GM23338 (cell line): ENCODE results near the gene KLRG1. TPM values are rescaled to one million over a fixed set of nuclear protein-coding genes. Genes with fewer than 3 reads are reported as not detected.

Experiments used
- ATAC-seq: fragments of 200-7000 bp; cut with Tn5 transposase; 3 replicates; pipeline ENCODE4 v1.9.1; 2020
- DNase-seq: peaks from one replicate; pipeline ENCODE4 v3.0.0-alpha.2; 2015; ENCODE audit warnings: low spot score
- H2AFZ ChIP-seq: fragments of 200-600 bp; sonication (generic); 2 replicates; pipeline ENCODE4 v1.8.0; 2016; ENCODE audit warnings: antibody characterized with exemption, mild to moderate bottlenecking, moderate library complexity
- H3F3A ChIP-seq: fragments of 200-600 bp; sonication (generic); replicated peaks from 2 replicates; pipeline ENCODE4 v1.8.0; 2017; ENCODE audit warnings: antibody characterized with exemption, mixed run types, low read depth
- H3K27ac ChIP-seq: fragments of 200-600 bp; sonication (generic); 2 replicates; pipeline ENCODE4 v1.6.1; 2016; ENCODE audit warnings: low read depth
- H3K27me3 ChIP-seq: fragments of 200-600 bp; sonication (generic); 2 replicates; pipeline ENCODE4 v1.8.0; 2016; ENCODE audit warnings: mild to moderate bottlenecking, mixed run types, moderate library complexity; ENCODE audit not compliant: insufficient read depth
- H3K36me3 ChIP-seq: fragments of 200-600 bp; sonication (generic); 2 replicates; pipeline ENCODE4 v1.8.0; 2016; ENCODE audit warnings: mild to moderate bottlenecking; ENCODE audit not compliant: insufficient read depth
- H3K4me1 ChIP-seq: fragments of 200-600 bp; sonication (generic); 2 replicates; pipeline ENCODE4 v1.8.0; 2016; ENCODE audit warnings: mild to moderate bottlenecking, moderate library complexity; ENCODE audit not compliant: insufficient read depth
- H3K4me2 ChIP-seq: fragments of 200-600 bp; sonication (generic); 2 replicates; pipeline ENCODE4 v1.7.1; 2017; ENCODE audit warnings: mixed run types
- H3K4me3 ChIP-seq: fragments of 200-600 bp; sonication (generic); 2 replicates; pipeline ENCODE4 v1.6.1; 2016; ENCODE audit warnings: mixed run types
- H3K79me2 ChIP-seq: fragments of 200-600 bp; sonication (generic); replicated peaks from 2 replicates; pipeline ENCODE4 v1.8.0; 2017; ENCODE audit warnings: mild to moderate bottlenecking; ENCODE audit not compliant: insufficient read depth
- H3K9me2 ChIP-seq: fragments of 200-600 bp; sonication (generic); 2 replicates; pipeline ENCODE4 v1.8.0; 2017; ENCODE audit not compliant: insufficient read depth
- H4K20me1 ChIP-seq: fragments of 200-600 bp; sonication (generic); replicated peaks from 2 replicates; pipeline ENCODE4 v1.8.0; 2017; ENCODE audit warnings: mild to moderate bottlenecking; ENCODE audit not compliant: insufficient read depth
- H3K27ac Mint-ChIP-seq: 2 replicates; pipeline ENCODE4 v1.8.0; 2020; ENCODE audit warnings: inconsistent platforms, mild to moderate bottlenecking, moderate library complexity, mixed read lengths
- H3K27me3 Mint-ChIP-seq: 3 replicates; pipeline ENCODE4 v1.8.0; 2022; ENCODE audit warnings: low read depth, mild to moderate bottlenecking, moderate library complexity, mixed read lengths, inconsistent platforms; ENCODE audit not compliant: insufficient read depth, poor library complexity
- H3K36me3 Mint-ChIP-seq: 3 replicates; pipeline ENCODE4 v1.8.0; 2021; ENCODE audit warnings: low read depth, mild to moderate bottlenecking, inconsistent platforms, moderate library complexity, mixed read lengths
- H3K4me1 Mint-ChIP-seq: 3 replicates; pipeline ENCODE4 v1.8.0; 2020; ENCODE audit warnings: mild to moderate bottlenecking, inconsistent platforms, mixed read lengths
- H3K4me3 Mint-ChIP-seq: 3 replicates; pipeline ENCODE4 v1.8.0; 2021; ENCODE audit warnings: moderate library complexity, mild to moderate bottlenecking, inconsistent platforms, mixed read lengths
- H3K9me3 Mint-ChIP-seq: 3 replicates; pipeline ENCODE4 v1.8.0; 2020; ENCODE audit warnings: moderate library complexity, mild to moderate bottlenecking, inconsistent platforms, mixed read lengths
- polyA plus RNA-seq: library from polyadenylated mRNA; unstranded; fragments of >200 nt; fragmentation: Nextera tagmentation; extraction: Ambion mirVana; gene quantifications from 2 replicates; pipeline ENCODE4 v1.2.1, GENCODE V29; 2016
- total RNA-seq: library from RNA; depleted of rRNA; stranded (reverse); fragments of >200 nt; shearing (Covaris generic); gene quantifications from 2 replicates; pipeline ENCODE4 v1.2.3, GENCODE V29; 2014
- TF ChIP-seq, protein P1 (sequence below): IDR thresholded peaks from one replicate; pipeline ENCODE4 v1.6.1; 2018; ENCODE audit warnings: antibody characterized with exemption; ENCODE audit not compliant: unreplicated experiment
- TF ChIP-seq, protein P2 (sequence below): fragments of 250-450 bp; sonication (Bioruptor Pico); IDR thresholded peaks from 2 replicates; pipeline ENCODE4 v1.5.0; 2020; ENCODE audit warnings: mild to moderate bottlenecking, moderate library complexity

KLRG1 gene
- total and polyA plus RNA-seq, 2 experiments from 2014 or later: 5.1 to 7.9 TPM

DNA sequence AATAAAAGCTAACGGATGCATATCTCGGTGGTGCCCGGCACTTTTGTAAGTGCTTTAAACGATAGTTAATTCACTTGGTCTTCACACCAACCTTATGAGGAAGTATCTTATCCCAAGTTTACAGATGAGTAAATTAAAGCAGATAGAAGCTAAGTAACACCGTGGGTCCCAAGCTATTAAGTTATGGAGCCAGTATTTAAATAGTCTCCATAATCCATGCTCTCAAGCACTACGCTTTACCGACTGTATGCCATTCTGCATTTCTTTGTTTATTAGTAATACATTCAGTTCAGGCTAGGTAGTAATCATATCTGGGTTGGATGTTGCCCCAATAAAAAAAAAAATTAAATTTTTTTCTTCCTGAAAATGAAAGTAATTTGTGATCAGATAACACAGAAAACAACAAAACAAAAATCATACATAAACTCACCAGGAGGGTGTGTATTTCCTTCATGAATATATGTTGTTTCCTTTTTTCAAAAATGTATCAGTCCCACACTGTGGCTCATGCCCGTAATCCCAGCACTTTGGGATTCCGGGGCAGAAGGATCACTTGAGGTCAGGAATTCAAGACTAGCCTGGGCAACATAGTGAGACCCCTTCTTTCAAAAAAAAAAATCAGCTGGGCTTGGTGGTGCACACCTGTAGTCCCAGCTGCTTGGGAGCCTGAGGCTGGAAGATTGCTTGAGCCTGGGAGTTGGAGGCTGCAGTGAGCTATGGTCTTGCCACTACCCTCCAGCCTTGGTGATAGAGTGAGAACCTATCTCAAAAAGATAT is 38.5 kb upstream of the KLRG1 start:
- Histone ChIP-seq H3F3A (peaks cover 11% of the 10 kb centered on the region), H2AFZ (peak overlapping the region; percentile 86; the same call in 1 of the 2 replicates), H3K79me2 (peaks cover 39% of the 10 kb centered on the region), H3K27ac (no peak overlapping the region), H3K27me3 (no peaks in the 10 kb centered on the region), H3K9me2 (no peaks in the 10 kb centered on the region), H3K4me1 (peaks cover 12% of the 10 kb centered on the region; the same call in 1 of the 2 replicates), H4K20me1 (peaks cover 24% of the 10 kb centered on the region), H3K4me3 (peak overlapping the region; percentile 86), H3K36me3 (peaks cover 23% of the 10 kb centered on the region; the same call in 1 of the 2 replicates), H3K4me2 (peak overlapping the region; percentile 95)
- DNase-seq (no peak), ATAC-seq (no peak)
- H3K9me3 Mint-ChIP-seq: peaks cover 41% of the 10 kb centered on the region
- TF ChIP-seq, protein P1, sequence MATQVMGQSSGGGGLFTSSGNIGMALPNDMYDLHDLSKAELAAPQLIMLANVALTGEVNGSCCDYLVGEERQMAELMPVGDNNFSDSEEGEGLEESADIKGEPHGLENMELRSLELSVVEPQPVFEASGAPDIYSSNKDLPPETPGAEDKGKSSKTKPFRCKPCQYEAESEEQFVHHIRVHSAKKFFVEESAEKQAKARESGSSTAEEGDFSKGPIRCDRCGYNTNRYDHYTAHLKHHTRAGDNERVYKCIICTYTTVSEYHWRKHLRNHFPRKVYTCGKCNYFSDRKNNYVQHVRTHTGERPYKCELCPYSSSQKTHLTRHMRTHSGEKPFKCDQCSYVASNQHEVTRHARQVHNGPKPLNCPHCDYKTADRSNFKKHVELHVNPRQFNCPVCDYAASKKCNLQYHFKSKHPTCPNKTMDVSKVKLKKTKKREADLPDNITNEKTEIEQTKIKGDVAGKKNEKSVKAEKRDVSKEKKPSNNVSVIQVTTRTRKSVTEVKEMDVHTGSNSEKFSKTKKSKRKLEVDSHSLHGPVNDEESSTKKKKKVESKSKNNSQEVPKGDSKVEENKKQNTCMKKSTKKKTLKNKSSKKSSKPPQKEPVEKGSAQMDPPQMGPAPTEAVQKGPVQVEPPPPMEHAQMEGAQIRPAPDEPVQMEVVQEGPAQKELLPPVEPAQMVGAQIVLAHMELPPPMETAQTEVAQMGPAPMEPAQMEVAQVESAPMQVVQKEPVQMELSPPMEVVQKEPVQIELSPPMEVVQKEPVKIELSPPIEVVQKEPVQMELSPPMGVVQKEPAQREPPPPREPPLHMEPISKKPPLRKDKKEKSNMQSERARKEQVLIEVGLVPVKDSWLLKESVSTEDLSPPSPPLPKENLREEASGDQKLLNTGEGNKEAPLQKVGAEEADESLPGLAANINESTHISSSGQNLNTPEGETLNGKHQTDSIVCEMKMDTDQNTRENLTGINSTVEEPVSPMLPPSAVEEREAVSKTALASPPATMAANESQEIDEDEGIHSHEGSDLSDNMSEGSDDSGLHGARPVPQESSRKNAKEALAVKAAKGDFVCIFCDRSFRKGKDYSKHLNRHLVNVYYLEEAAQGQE: no peak
- TF ChIP-seq, protein P2, sequence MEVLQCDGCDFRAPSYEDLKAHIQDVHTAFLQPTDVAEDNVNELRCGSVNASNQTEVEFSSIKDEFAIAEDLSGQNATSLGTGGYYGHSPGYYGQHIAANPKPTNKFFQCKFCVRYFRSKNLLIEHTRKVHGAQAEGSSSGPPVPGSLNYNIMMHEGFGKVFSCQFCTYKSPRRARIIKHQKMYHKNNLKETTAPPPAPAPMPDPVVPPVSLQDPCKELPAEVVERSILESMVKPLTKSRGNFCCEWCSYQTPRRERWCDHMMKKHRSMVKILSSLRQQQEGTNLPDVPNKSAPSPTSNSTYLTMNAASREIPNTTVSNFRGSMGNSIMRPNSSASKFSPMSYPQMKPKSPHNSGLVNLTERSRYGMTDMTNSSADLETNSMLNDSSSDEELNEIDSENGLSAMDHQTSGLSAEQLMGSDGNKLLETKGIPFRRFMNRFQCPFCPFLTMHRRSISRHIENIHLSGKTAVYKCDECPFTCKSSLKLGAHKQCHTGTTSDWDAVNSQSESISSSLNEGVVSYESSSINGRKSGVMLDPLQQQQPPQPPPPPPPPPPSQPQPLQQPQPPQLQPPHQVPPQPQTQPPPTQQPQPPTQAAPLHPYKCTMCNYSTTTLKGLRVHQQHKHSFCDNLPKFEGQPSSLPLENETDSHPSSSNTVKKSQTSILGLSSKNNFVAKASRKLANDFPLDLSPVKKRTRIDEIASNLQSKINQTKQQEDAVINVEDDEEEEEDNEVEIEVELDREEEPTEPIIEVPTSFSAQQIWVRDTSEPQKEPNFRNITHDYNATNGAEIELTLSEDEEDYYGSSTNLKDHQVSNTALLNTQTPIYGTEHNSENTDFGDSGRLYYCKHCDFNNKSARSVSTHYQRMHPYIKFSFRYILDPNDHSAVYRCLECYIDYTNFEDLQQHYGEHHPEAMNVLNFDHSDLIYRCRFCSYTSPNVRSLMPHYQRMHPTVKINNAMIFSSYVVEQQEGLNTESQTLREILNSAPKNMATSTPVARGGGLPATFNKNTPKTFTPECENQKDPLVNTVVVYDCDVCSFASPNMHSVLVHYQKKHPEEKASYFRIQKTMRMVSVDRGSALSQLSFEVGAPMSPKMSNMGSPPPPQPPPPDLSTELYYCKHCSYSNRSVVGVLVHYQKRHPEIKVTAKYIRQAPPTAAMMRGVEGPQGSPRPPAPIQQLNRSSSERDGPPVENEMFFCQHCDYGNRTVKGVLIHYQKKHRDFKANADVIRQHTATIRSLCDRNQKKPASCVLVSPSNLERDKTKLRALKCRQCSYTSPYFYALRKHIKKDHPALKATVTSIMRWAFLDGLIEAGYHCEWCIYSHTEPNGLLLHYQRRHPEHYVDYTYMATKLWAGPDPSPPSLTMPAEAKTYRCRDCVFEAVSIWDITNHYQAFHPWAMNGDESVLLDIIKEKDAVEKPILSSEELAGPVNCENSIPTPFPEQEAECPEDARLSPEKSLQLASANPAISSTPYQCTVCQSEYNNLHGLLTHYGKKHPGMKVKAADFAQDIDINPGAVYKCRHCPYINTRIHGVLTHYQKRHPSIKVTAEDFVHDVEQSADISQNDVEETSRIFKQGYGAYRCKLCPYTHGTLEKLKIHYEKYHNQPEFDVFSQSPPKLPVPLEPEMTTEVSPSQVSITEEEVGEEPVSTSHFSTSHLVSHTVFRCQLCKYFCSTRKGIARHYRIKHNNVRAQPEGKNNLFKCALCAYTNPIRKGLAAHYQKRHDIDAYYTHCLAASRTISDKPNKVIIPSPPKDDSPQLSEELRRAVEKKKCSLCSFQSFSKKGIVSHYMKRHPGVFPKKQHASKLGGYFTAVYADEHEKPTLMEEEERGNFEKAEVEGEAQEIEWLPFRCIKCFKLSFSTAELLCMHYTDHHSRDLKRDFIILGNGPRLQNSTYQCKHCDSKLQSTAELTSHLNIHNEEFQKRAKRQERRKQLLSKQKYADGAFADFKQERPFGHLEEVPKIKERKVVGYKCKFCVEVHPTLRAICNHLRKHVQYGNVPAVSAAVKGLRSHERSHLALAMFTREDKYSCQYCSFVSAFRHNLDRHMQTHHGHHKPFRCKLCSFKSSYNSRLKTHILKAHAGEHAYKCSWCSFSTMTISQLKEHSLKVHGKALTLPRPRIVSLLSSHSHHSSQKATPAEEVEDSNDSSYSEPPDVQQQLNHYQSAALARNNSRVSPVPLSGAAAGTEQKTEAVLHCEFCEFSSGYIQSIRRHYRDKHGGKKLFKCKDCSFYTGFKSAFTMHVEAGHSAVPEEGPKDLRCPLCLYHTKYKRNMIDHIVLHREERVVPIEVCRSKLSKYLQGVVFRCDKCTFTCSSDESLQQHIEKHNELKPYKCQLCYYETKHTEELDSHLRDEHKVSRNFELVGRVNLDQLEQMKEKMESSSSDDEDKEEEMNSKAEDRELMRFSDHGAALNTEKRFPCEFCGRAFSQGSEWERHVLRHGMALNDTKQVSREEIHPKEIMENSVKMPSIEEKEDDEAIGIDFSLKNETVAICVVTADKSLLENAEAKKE (CRISPR knock-in tag): no peak
- peaks cover 51% of the 10 kb centered on the region for H3K36me3 Mint-ChIP-seq
- H3K4me3 Mint-ChIP-seq: peak overlapping the region; percentile 91
- no peak overlapping the region for H3K27ac Mint-ChIP-seq
- peaks cover 3% of the 10 kb centered on the region for H3K27me3 Mint-ChIP-seq
- peaks cover 12% of the 10 kb centered on the region for H3K4me1 Mint-ChIP-seq
